ENCODE measurements around the gene PPP2R5B.

PPP2R5B gene

GRCh38 chr11:64921384-64921783, 3.1 kb upstream of the PPP2R5B start:
- no peak overlapping the region for H3K9ac ChIP-seq (ENCODE audit: low read depth, low read length)
- H3K36me3 ChIP-seq (ENCODE audit: insufficient read depth, low read length) = no peaks in the 10 kb centered on the region
- no peaks in the 10 kb centered on the region for H3K9me3 ChIP-seq (ENCODE audit: control insufficient read depth, insufficient read depth, low read length)
- H3K4me1 ChIP-seq (ENCODE audit: insufficient read depth, low read length) = no peaks in the 10 kb centered on the region; the same call in 1 of the 2 replicates

DNA sequence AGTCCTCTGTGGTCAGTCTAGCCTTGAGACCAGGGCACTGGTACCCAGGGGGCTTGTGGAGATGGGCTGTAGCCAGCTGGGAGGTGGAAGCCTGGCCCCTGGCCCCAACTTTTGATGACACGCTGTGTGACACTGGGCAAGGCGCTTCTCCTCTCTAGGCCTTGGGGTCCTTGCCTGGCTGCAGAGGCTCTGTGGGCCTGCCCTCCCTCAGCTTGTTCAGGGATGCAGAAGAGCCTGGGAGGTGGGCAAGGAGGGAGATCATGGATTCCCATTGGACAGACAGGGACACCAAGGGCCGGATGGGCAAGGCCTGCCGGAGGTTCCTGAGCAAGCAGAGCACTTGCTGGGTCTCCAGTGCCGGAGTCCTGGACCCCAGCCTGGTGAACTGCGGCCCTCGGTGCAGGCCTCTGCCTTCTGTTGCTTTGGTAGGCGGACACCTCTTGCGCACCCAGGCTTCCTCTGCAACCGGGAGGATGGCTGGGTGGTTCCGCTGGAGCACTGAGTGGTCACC, 1.3 kb upstream of the PPP2R5B start:
- no peaks in the 10 kb centered on the region for H3K36me3 ChIP-seq (ENCODE audit: insufficient read depth, low read length)
- H3K9me3 ChIP-seq (ENCODE audit: control insufficient read depth, insufficient read depth, low read length) = no peaks in the 10 kb centered on the region
- H3K4me1 ChIP-seq (ENCODE audit: insufficient read depth, low read length) = no peaks in the 10 kb centered on the region; the same call in 1 of the 2 replicates
- no peak overlapping the region for H3K9ac ChIP-seq (ENCODE audit: low read depth, low read length)

- H3K9me3 ChIP-seq (ENCODE audit: control insufficient read depth, insufficient read depth, low read length) = no peaks in the 10 kb centered on the region
- no peaks in the 10 kb centered on the region for H3K36me3 ChIP-seq (ENCODE audit: insufficient read depth, low read length)
- peak overlapping the region; percentile 56; the same call in 1 of the 2 replicates for H3K9ac ChIP-seq (ENCODE audit: low read depth, low read length)
- no peaks in the 10 kb centered on the region; the same call in 1 of the 2 replicates for H3K4me1 ChIP-seq (ENCODE audit: insufficient read depth, low read length)
Observed at GRCh38 chr11:64924910-64925284, 408 bp downstream of the PPP2R5B start.

DNA sequence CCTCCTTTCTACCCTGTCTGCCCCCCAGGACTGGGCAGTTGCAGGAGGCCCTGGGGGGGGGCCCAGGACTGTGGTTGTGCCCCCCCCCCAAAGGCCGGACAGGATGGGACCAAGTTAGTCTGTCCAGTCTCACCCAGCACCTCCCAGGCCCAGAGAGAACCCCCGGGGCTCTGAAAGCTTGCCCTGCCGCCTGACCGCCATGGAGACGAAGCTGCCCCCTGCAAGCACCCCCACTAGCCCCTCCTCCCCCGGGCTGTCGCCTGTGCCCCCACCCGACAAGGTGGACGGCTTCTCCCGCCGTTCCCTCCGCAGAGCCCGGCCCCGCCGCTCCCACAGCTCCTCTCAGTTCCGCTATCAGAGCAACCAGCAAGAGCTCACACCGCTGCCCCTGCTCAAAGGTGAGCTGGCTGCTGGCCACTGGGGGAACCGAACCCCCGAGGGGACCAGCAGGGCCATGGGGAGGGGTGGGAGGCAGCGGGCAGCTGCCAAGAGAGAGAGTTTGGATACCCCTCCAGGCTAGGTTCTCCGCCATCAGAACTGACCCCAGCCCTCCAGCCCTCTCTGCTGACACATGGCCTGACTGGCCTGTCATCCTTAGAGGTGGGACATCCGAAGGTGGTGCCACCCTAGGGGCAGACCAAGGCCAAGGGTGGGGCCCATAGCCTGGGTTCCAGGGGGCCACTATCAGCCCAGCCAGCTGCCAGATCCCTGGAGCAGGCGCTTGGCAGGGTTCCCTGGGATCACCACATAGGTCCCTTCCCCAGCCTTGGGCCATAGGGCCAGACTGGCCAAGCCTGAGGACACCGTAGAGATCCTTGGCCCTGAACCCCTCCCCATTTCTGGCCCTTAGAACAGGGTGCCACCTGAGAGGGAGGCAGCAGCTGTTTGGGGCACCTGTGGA, 1.3 kb downstream of the PPP2R5B start:
- peak overlapping the region; percentile 56; the same call in 1 of the 2 replicates for H3K9ac ChIP-seq (ENCODE audit: low read depth, low read length)
- no peaks in the 10 kb centered on the region for H3K9me3 ChIP-seq (ENCODE audit: control insufficient read depth, insufficient read depth, low read length)
- no peaks in the 10 kb centered on the region; the same call in 1 of the 2 replicates for H3K4me1 ChIP-seq (ENCODE audit: insufficient read depth, low read length)
- H3K36me3 ChIP-seq (ENCODE audit: insufficient read depth, low read length) = no peaks in the 10 kb centered on the region

DNA sequence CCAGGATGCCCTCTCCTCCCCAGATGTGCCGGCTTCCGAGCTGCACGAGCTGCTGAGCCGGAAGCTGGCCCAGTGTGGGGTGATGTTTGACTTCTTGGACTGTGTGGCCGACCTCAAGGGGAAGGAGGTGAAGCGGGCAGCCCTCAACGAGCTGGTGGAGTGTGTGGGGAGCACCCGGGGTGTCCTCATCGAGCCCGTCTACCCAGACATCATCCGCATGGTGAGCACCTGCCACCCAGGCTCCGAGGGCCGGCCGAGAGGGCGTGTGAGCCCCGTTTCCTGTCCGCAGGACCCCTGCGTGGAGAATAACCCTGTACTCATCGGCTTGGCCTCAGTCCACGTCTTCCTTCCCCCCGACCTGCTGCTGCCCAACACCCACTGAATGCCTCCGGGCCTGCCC, 2.2 kb downstream of the PPP2R5B start:
- Histone ChIP-seq H3K36me3 (ENCODE audit: insufficient read depth, low read length) (no peaks in the 10 kb centered on the region), H3K4me1 (ENCODE audit: insufficient read depth, low read length) (no peaks in the 10 kb centered on the region; the same call in 1 of the 2 replicates), H3K9me3 (ENCODE audit: control insufficient read depth, insufficient read depth, low read length) (no peaks in the 10 kb centered on the region), H3K9ac (ENCODE audit: low read depth, low read length) (no peak overlapping the region)

DNA sequence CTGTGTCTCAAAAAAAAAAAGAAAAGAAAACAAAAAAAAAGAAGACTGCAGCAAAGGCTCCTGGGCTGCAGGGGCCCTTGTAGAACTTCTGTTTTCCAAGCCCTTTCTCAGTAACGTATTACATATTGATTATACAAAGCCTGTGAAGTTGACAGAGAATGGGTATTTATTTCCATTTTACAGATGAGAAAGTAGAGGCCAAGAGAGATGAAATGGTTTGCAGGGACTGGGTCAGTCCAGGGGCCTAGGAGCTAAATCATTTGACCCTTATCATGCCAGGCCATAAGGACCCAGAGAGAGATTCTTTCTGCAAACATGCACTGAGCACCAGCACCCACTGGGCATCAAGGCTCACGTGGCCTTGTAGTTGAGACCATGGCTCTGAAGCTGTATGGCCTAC, 4.5 kb downstream of the PPP2R5B start:
- H3K4me1 ChIP-seq (ENCODE audit: insufficient read depth, low read length) = no peaks in the 10 kb centered on the region
- no peaks in the 10 kb centered on the region for H3K36me3 ChIP-seq (ENCODE audit: insufficient read depth, low read length)
- no peak overlapping the region for H3K9ac ChIP-seq (ENCODE audit: low read depth, low read length)
- H3K9me3 ChIP-seq (ENCODE audit: control insufficient read depth, insufficient read depth, low read length) = no peaks in the 10 kb centered on the region

GRCh38 chr11:64929625-64930024, 5.1 kb downstream of the PPP2R5B start:
- no peaks in the 10 kb centered on the region for H3K9me3 ChIP-seq (ENCODE audit: control insufficient read depth, insufficient read depth, low read length)
- no peaks in the 10 kb centered on the region for H3K4me1 ChIP-seq (ENCODE audit: insufficient read depth, low read length)
- H3K9ac ChIP-seq (ENCODE audit: low read depth, low read length) = no peak overlapping the region
- no peaks in the 10 kb centered on the region for H3K36me3 ChIP-seq (ENCODE audit: insufficient read depth, low read length)

GRCh38 chr11:64930340-64930739, 5.9 kb downstream of the PPP2R5B start:
- Histone ChIP-seq H3K9me3 (ENCODE audit: control insufficient read depth, insufficient read depth, low read length) (no peaks in the 10 kb centered on the region), H3K36me3 (ENCODE audit: insufficient read depth, low read length) (no peaks in the 10 kb centered on the region), H3K9ac (ENCODE audit: low read depth, low read length) (no peak overlapping the region), H3K4me1 (ENCODE audit: insufficient read depth, low read length) (peaks cover 1% of the 10 kb centered on the region; the same call in 1 of the 2 replicates)

DNA sequence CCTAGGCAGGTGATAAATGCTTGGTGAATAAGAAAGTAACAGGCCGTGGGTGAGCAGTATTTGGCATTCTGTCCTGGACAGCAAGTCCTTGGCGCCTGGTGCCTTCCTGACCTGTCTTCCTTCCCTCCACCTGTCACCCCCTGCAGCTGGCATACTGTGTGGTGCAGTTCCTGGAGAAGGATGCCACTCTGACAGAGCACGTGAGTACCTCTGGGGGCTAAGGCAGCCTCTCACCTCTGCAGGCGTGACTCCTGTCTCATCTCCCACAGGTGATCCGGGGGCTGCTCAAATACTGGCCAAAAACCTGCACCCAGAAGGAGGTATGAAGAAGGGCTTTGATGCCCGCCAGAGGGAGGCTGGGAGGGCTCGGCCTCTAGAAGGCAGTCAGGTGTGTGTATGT, 6.8 kb downstream of the PPP2R5B start:
- Histone ChIP-seq H3K4me1 (ENCODE audit: insufficient read depth, low read length) (peaks cover 7% of the 10 kb centered on the region), H3K36me3 (ENCODE audit: insufficient read depth, low read length) (no peaks in the 10 kb centered on the region), H3K9ac (ENCODE audit: low read depth, low read length) (no peak overlapping the region), H3K9me3 (ENCODE audit: control insufficient read depth, insufficient read depth, low read length) (no peaks in the 10 kb centered on the region)

DNA sequence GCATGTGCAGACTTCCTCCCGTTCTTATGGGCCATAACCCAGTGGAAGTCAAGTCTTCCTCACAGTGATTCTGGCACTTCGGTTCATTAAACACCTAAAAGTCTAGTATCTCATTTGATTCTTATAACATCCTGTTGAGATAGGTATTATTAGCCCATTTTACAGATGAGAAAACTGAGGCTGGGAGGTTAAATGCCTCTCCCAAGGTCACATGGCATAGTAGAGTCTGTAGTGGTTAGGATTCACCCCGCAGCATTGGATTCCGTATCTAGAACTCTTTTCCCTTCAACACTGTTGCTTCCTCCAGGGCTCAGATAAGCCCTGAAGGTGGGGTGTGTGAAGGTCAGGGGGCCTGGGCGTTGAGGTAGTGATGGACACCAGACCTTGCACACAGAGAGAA, 7.8 kb downstream of the PPP2R5B start:
- no peaks in the 10 kb centered on the region for H3K36me3 ChIP-seq (ENCODE audit: insufficient read depth, low read length)
- no peak overlapping the region for H3K9ac ChIP-seq (ENCODE audit: low read depth, low read length)
- H3K4me1 ChIP-seq (ENCODE audit: insufficient read depth, low read length) = peaks cover 7% of the 10 kb centered on the region
- H3K9me3 ChIP-seq (ENCODE audit: control insufficient read depth, insufficient read depth, low read length) = no peaks in the 10 kb centered on the region

DNA sequence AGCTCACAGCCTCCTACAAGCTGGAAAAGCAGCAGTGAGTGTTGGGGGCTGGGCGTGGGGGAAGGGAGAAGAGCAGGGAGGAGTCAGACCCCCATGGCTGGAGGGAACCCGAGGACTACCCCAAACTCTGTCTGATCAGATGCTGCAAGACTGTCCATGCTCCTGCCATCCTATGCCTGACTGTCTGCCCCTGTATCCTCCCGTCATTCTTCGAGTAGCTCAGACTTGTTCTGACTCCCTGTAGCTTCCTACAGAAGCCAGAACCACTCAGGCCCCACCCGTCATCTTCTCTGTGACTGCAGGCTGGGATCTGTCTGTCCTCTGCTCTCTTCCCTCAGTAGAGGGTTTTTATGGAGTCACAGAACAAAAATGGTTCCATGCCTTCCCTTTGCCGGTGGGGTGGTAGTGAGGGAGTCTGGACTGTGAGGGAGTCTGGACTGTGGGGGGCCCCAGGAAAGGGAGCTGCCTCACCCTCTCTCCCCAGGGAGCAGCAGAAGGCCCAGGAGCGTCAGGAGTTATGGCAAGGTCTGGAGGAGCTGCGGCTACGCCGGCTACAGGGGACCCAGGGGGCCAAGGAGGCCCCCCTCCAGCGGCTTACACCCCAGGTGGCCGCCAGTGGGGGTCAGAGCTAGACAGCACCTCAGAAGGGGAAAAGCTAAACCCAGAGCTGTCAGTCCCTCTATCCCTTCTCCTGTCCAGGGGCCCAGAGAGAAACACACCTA, 8.9 kb downstream of the PPP2R5B start:
- no peaks in the 10 kb centered on the region for H3K9me3 ChIP-seq (ENCODE audit: control insufficient read depth, insufficient read depth, low read length)
- H3K9ac ChIP-seq (ENCODE audit: low read depth, low read length) = no peak overlapping the region
- H3K36me3 ChIP-seq (ENCODE audit: insufficient read depth, low read length) = no peaks in the 10 kb centered on the region
- peaks cover 7% of the 10 kb centered on the region for H3K4me1 ChIP-seq (ENCODE audit: insufficient read depth, low read length)

DNA sequence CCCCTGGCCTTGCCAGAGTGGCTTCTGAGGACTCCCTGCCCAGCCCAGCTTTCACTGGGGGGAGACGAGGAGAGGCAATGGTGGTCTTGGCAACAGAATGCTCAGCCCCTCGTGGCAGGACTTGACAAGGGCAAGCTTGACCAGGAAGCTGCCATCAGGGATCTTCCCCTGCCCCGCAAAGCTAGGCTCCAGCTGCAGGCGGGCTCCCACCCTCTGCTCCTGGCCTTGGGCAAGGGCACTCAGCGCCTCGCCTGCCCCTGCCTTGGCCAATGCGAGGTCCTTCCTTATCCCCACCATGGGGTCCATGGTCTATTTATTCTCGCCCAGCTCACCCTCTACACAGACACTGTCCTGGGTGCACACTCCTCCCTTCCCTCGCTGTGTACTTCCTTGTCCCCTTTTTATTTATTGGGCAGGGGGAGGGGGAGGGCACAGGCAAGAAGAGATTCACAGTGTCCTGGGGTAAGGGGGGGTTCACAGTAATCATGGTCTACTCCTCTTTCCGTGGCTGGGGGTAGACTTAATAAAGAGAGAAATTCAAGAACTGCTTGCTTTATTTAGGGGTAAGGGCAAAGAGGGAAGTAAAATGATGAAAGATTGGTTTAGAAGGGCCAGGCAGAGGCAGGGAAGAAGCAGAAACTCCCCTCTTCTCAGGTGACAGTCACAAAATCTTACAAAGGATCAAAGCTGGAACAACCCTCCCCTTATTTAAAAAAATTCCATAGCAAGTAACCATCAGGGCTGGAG, 9.6 kb downstream of the PPP2R5B start:
- H3K9me3 ChIP-seq (ENCODE audit: control insufficient read depth, insufficient read depth, low read length) = no peaks in the 10 kb centered on the region
- H3K9ac ChIP-seq (ENCODE audit: low read depth, low read length) = no peak overlapping the region
- H3K4me1 ChIP-seq (ENCODE audit: insufficient read depth, low read length) = peaks cover 7% of the 10 kb centered on the region
- no peaks in the 10 kb centered on the region for H3K36me3 ChIP-seq (ENCODE audit: insufficient read depth, low read length)

DNA sequence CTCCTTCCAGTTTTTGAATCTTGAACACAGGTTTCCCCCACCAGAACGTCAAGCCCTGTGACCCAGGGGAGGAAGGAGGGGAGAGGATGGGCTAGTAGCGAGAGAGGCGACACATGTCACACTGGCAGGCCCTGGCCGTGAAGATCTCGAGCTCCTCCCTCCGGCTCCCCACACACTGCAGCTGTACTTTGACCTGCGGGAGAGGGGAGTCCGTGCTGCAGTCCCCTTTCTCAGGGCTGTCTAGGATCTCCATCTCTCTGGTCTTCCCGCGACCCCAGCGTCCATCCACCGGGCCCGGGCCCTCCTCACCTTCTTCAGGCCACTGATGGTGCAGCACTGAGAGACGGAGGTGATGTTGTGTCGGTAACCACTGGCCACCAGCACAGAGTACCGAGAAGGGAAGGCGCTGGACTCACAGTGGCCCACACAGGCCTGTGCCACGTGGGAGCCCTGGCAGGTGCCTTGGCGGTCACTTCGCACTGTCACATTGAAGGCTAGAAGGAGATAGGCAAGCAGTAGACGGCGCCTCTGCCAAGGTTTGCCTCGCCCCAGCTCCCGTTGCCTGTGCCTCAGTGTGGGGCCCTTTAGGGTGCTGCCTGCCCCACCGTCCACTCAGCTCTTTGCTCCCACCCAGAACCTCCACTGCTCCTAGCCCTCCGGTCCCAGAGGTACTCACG, 10.3 kb downstream of the PPP2R5B start:
- Histone ChIP-seq H3K9me3 (ENCODE audit: control insufficient read depth, insufficient read depth, low read length) (no peaks in the 10 kb centered on the region), H3K4me1 (ENCODE audit: insufficient read depth, low read length) (peaks cover 7% of the 10 kb centered on the region), H3K9ac (ENCODE audit: low read depth, low read length) (no peak overlapping the region), H3K36me3 (ENCODE audit: insufficient read depth, low read length) (no peaks in the 10 kb centered on the region)

Data from ES-I3 (cell line).